Liver (tissue), 9 donors: ENCODE data around the gene PDGFA. TPM values are rescaled to one million over a fixed set of nuclear protein-coding genes. Genes with fewer than 3 reads are reported as not detected.

ENCODE experiments used
- DNase-seq: peaks from one replicate; pipeline ENCODE4 v3.0.0-alpha.2; 2017; ENCODE audit warnings: low spot score
- H3K27ac ChIP-seq, 2 donors: one replicate each; pipeline ENCODE4 v1.7.0; 2013; ENCODE audit warnings: inconsistent platforms in 2 of 2, low read length in 2 of 2, control low read depth in 1 of 2, low read depth in 1 of 2, mild to moderate bottlenecking in 1 of 2
- H3K27me3 ChIP-seq, 4 donors: one replicate each; pipeline versions ENCODE4 v1.6.1 to v1.7.0; 2013; ENCODE audit warnings: low read length in 3 of 4, inconsistent platforms in 1 of 4, mild to moderate bottlenecking in 1 of 4, moderate library complexity in 1 of 4; ENCODE audit not compliant: control insufficient read depth in 4 of 4, insufficient read depth in 4 of 4
- H3K36me3 ChIP-seq, 4 donors: one replicate each; pipeline versions ENCODE4 v1.6.1 to v1.7.0; 2013; ENCODE audit warnings: low read length in 3 of 4, mild to moderate bottlenecking in 3 of 4, low read depth in 1 of 4, moderate library complexity in 1 of 4; ENCODE audit not compliant: control insufficient read depth in 4 of 4, insufficient read depth in 3 of 4
- H3K4me1 ChIP-seq, 4 donors: one replicate each; pipeline versions ENCODE4 v1.6.1 to v1.7.0; 2013; ENCODE audit warnings: low read length in 3 of 4, mild to moderate bottlenecking in 3 of 4, moderate library complexity in 1 of 4; ENCODE audit not compliant: control insufficient read depth in 4 of 4, insufficient read depth in 4 of 4
- H3K4me3 ChIP-seq, 3 donors: one replicate each; pipeline versions ENCODE4 v1.6.1 to v1.7.0; 2013; ENCODE audit warnings: low read length in 3 of 3, control low read depth in 1 of 3, low read depth in 1 of 3, mild to moderate bottlenecking in 1 of 3
- H3K9ac ChIP-seq, 2 donors: one replicate each; pipeline ENCODE4 v1.7.0; 2013; ENCODE audit warnings: low read length in 2 of 2, mild to moderate bottlenecking in 2 of 2, moderate library complexity in 2 of 2, control low read depth in 1 of 2, low read depth in 1 of 2
- H3K9me3 ChIP-seq, 4 donors: one replicate each; pipeline versions ENCODE4 v1.6.1 to v1.7.0; 2013; ENCODE audit warnings: low read length in 3 of 4; ENCODE audit not compliant: control insufficient read depth in 4 of 4
- EGR1 ChIP-seq, 2 donors: IDR thresholded peaks; 2 replicates each; pipeline ENCODE4 v1.6.1; 2016 to 2018; ENCODE audit warnings: antibody characterized with exemption in 2 of 2, low read depth in 2 of 2
- FOXA1 ChIP-seq: IDR thresholded peaks from 2 replicates; pipeline ENCODE4 v1.6.1; 2016; ENCODE audit warnings: antibody characterized with exemption
- HNF4A ChIP-seq, 2 donors: conservative IDR thresholded peaks; 2 replicates each; pipeline ENCODE4 v1.6.1; 2016; ENCODE audit warnings: antibody characterized with exemption in 2 of 2, mild to moderate bottlenecking in 2 of 2
- HNF4G ChIP-seq: IDR thresholded peaks from 2 replicates; pipeline ENCODE4 v1.6.1; 2016; ENCODE audit warnings: antibody characterized with exemption
- JUND ChIP-seq, 2 donors: IDR thresholded peaks; 2 replicates each; pipeline ENCODE4 v1.6.1; 2016; ENCODE audit warnings: antibody characterized with exemption in 2 of 2
- RAD21 ChIP-seq, 2 donors: IDR thresholded peaks; 2 replicates each; pipeline ENCODE4 v1.6.1; 2016; ENCODE audit warnings: antibody characterized with exemption in 2 of 2, mild to moderate bottlenecking in 2 of 2
- RXRA ChIP-seq, 2 donors: IDR thresholded peaks; 2 replicates each; pipeline ENCODE4 v1.6.1; 2017 to 2018; ENCODE audit warnings: antibody characterized with exemption in 2 of 2, mild to moderate bottlenecking in 1 of 2
- SP1 ChIP-seq: IDR thresholded peaks from 2 replicates; pipeline ENCODE4 v1.6.1; 2018; ENCODE audit warnings: antibody characterized with exemption, mild to moderate bottlenecking
- TAF1 ChIP-seq: conservative IDR thresholded peaks from 2 replicates; pipeline ENCODE4 v1.6.1; 2016; ENCODE audit warnings: antibody characterized with exemption, mild to moderate bottlenecking
- ZBTB33 ChIP-seq: IDR thresholded peaks from 2 replicates; pipeline ENCODE4 v1.6.1; 2016; ENCODE audit warnings: antibody characterized with exemption
- WGBS: extraction: QIAGEN DNeasy Blood & Tissue Kit; methylation state at CpG from one replicate; pipeline ENCODE4 v1.1.7; 2013; 5-methylcytosine and 5-hydroxymethylcytosine counted together
- polyA plus RNA-seq, 2 donors: library from polyadenylated mRNA; stranded (reverse) in 1 of 2; unstranded in 1 of 2; fragments of 200-250 nt in 1 of 2; fragments of >200 nt in 1 of 2; fragmentation: Nextera tagmentation in 1 of 2; extraction: Ambion mirVana in 1 of 2; gene quantifications; one replicate each; pipeline versions ENCODE4 v1.2.1 to v1.2.3, GENCODE V29; 2013 to 2015
- total RNA-seq, 2 donors: library from RNA; depleted of rRNA; stranded (reverse); fragments of >200 nt; gene quantifications; one replicate each; pipeline ENCODE4 v1.2.3, GENCODE V29; 2014
- TF ChIP-seq, protein P1 (sequence below): IDR thresholded peaks from 2 replicates; pipeline ENCODE4 v1.6.1; 2016; ENCODE audit warnings: antibody characterized with exemption, mild to moderate bottlenecking
- donor health status: healthy.
- donor health status: healthy.
- donor health status: healthy.
- donor health status: healthy.
- donor health status: healthy.

The PDGFA gene
- total and polyA plus RNA-seq, 4 donors: 1.4 to 5.1 (median 2.0) TPM

GRCh38 chr7:527723-528122 lies 8.1 kb upstream of the PDGFA start:
- H3K27ac ChIP-seq: no peak overlapping the region
- 87% methylated on average over 4 of the region's 4 CpGs for WGBS
- no peak for TF ChIP-seq EGR1 (IDR thresholded peaks at IDR 0.05; ENCODE audit: low read depth in 2 of 2)
- TF ChIP-seq RAD21 (IDR thresholded peaks at IDR 0.05): no peak
- no peak for TF ChIP-seq ZBTB33
- TF ChIP-seq, protein P1, sequence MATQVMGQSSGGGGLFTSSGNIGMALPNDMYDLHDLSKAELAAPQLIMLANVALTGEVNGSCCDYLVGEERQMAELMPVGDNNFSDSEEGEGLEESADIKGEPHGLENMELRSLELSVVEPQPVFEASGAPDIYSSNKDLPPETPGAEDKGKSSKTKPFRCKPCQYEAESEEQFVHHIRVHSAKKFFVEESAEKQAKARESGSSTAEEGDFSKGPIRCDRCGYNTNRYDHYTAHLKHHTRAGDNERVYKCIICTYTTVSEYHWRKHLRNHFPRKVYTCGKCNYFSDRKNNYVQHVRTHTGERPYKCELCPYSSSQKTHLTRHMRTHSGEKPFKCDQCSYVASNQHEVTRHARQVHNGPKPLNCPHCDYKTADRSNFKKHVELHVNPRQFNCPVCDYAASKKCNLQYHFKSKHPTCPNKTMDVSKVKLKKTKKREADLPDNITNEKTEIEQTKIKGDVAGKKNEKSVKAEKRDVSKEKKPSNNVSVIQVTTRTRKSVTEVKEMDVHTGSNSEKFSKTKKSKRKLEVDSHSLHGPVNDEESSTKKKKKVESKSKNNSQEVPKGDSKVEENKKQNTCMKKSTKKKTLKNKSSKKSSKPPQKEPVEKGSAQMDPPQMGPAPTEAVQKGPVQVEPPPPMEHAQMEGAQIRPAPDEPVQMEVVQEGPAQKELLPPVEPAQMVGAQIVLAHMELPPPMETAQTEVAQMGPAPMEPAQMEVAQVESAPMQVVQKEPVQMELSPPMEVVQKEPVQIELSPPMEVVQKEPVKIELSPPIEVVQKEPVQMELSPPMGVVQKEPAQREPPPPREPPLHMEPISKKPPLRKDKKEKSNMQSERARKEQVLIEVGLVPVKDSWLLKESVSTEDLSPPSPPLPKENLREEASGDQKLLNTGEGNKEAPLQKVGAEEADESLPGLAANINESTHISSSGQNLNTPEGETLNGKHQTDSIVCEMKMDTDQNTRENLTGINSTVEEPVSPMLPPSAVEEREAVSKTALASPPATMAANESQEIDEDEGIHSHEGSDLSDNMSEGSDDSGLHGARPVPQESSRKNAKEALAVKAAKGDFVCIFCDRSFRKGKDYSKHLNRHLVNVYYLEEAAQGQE: no peak
- no peak for TF ChIP-seq JUND (IDR thresholded peaks at IDR 0.05)
- no peak for TF ChIP-seq TAF1
- DNase-seq: no peak
- peaks cover 0 to 2% (median 0%) of the 10 kb centered on the region in 4 donors for H3K9me3 ChIP-seq
- no peak overlapping the region for H3K4me3 ChIP-seq
- H3K4me1 ChIP-seq: no peaks in the 10 kb centered on the region
- peaks cover 0 to 3% (median under 1%) of the 10 kb centered on the region in 4 donors for H3K27me3 ChIP-seq
- H3K36me3 ChIP-seq: no peaks in the 10 kb centered on the region
- H3K9ac ChIP-seq: no peak overlapping the region

- peaks cover 0 to 2% (median 0%) of the 10 kb centered on the region in 4 donors for H3K9me3 ChIP-seq
- WGBS: 92% methylated on average over 22 of the region's 22 CpGs
- no peak for TF ChIP-seq RXRA (IDR thresholded peaks at IDR 0.05)
- peaks cover 0 to 3% (median under 1%) of the 10 kb centered on the region in 4 donors for H3K27me3 ChIP-seq
- H3K27ac ChIP-seq: no peak overlapping the region
- no peak overlapping the region for H3K4me3 ChIP-seq
- H3K9ac ChIP-seq: no peak overlapping the region
- no peaks in the 10 kb centered on the region for H3K36me3 ChIP-seq
- H3K4me1 ChIP-seq: peaks cover 4 to 10% (median 7%) of the 10 kb centered on the region in 4 donors
- DNase-seq: no peak
These were observed 6.9 kb upstream of the PDGFA start for GRCh38 chr7:526460-527034.

DNA sequence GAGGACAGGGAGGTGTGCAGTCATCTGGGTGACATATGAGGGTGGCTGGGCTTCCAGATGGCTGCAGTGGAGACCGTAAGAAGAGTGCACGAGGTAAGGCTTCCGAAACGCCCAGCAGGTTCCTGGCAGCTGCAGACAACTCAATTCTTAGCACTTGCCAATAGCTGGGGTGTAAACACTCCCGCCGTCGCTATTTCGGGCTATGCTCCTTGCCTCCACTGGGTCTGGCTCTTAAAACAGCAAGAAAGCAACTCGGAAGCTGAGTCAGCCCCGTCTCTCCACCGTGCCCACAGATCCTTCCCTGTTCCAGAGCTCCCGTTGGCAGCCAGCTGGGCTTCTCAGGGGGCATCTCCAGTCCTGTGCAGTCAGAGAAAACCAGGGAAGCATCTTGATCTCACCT lies 6.1 kb upstream of the PDGFA start:
- no peak overlapping the region for H3K9ac ChIP-seq
- peaks cover 4 to 16% (median 11%) of the 10 kb centered on the region in 4 donors for H3K4me1 ChIP-seq
- H3K9me3 ChIP-seq: peaks cover 0 to 2% (median 0%) of the 10 kb centered on the region in 4 donors
- no peak overlapping the region for H3K4me3 ChIP-seq
- no peak overlapping the region for H3K27ac ChIP-seq
- no peaks in the 10 kb centered on the region for H3K36me3 ChIP-seq
- 85% methylated on average over 12 of the region's 12 CpGs for WGBS
- TF ChIP-seq, protein P1: no peak
- TF ChIP-seq RAD21 (IDR thresholded peaks at IDR 0.05) (no peak), HNF4G (no peak), JUND (IDR thresholded peaks at IDR 0.05) (no peak), FOXA1 (no peak), TAF1 (no peak), HNF4A (conservative IDR thresholded peaks at IDR 0.05) (no peak), SP1 (no peak)
- no peak for DNase-seq
- peaks cover 0 to 3% (median under 1%) of the 10 kb centered on the region in 4 donors for H3K27me3 ChIP-seq
